HG02943 (cell line): ENCODE data around the gene COL4A6.

Experiments
- ATAC-seq: cut with Tn5 transposase; IDR thresholded peaks from one replicate; pipeline ENCODE4 v1.9.1; 2021; ENCODE audit warnings: mild to moderate bottlenecking, low read depth, moderate library complexity; ENCODE audit not compliant: unreplicated experiment

The COL4A6 gene

DNA sequence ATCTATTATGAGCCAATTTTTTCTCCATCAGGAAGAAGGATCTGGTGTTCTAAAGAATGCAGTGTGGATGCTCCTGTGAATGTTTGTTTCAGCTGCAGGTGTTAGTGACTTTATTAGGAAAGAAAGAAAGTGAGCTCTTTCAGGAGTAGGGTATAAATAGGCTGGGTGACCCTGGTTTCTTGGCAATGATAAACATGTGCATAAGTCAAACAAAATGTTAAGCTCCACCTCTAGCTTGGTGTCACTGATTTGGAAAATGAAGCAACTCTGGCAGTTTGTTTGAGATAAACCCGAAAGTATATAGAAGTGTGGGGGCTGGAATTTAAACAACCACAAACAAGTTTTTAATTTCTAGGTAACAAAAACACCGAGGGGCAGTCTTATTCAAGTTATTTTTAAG, 152.3 kb downstream of the COL4A6 start:
- ATAC-seq = no peak

DNA sequence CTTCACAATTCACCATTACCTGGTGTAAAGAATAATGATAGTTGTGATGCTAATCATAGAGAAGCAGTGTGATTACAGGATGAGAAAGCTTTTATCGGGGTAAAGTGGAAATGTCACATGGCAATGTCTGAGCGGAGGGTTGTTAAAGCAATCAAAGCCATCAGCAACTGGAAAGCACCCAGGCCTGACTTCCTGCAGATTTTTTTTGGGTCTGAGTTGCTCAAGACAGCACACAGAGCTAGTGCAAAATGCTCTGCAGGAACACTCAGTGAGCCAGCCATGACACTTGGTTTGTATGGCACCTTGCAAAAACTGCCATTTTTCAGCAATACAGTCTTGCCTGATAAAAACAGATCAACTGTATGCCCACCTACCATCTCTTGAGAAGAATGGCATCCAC, 152.9 kb downstream of the COL4A6 start:
- no peak for ATAC-seq

DNA sequence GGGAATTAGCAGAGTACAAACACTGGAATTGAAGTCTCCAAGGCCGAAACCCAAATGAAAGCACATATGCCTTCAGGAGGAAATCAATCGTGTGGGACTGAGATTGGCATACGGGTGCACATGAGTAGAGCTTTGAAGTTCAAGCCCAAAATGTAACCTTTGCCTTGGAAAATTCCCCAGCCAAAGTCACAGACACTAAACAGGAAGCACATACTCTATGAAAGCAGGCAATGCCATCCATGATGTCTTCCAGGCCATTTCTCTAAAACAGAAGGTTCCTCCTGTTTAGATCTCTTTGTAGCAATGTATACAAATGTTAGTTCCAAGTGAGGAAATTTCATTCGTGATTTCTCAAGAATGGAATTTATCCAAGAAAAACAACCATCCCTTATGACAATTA, 162.5 kb downstream of the COL4A6 start:
- no peak for ATAC-seq

DNA sequence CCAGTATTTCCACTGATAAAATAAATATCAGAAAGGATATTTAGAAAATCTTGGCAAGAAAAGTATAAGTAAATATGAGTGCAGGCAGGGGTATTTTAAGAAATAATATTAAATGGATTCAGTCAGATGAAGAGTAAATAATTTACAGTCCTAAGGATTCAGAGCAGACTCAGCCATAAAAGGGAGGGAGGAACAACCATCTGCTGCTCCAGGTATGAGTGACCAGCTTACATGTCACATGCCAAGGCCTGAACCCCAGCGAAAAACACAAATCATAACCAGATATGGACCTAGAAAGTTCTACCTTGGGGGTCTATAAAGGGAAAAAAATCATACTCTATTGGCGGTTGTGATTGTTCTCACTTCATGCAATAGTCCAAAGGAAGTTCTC, 166.8 kb downstream of the COL4A6 start:
- peak; percentile 60 for ATAC-seq

DNA sequence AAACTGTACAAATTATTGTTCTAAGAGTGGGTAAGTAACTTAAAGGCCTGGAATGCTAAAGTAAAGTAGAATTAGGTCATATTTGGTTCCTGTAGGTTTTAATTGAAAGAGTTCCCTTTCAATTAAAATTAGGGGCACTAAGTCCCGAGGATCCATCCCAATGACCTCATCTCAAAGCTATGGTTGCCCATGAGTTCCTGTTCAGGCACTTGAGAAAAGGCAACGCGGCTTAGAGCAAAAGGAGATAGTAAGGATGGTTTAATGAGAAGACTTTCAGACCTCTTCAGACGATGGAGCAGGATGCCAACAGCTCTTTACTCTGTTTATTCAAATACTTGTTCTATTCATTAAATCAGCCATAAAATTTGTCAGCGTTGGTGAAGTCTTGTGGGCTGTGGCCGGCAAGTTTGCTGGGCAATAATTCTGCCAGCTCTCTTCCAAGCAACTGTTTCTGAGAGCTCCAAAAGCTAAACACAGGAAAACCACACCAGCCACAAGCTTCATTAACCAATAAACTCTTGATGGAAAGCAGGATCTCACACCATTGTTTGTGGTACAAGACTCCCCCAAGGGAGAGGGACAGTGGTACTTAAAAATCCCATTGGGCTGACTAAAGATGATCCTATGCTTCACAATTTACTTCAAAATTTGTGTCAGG, 167.4 kb downstream of the COL4A6 start:
- ATAC-seq = peak; percentile 42

DNA sequence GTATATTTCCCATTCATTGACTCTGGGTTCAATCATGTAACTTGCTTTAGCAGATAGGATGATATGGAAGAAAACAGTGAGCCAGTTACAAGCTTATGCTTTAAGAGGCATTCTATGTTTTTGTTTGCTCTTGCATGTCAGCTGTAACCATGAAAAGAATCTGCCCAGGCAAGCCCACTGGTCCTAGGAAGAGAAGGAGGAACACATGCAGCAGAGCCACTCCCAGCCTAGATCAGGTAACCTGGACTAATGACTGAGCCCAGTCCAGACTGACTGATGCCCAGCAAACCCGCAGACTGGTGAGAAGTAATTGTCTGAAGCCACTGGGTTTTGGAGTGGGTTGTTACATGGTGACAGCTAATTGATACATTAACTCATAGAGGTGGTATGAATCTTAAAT, 167.9 kb downstream of the COL4A6 start:
- ATAC-seq = no peak

- no peak for ATAC-seq
Measured at GRCh38 chrX:108268434-108269080, 169.7 kb downstream of the COL4A6 start.

DNA sequence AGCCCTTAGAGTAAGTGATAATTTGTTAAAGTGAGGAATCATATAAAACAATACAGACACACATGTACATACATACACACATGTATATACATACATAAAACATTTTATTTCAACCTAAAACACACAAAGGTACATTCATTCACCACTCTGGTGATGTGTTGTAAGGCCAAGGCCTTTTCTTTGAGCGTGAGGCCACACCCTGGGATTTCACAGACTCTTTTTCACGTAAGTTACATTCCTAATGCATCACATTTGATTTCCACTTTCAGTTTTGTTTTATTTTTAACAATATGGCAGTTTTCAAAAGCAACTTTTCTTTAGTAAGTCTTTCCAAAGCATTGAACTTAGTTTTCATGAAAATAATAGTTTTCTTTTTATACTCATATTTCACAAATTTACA, 170.7 kb downstream of the COL4A6 start:
- no peak for ATAC-seq

GRCh38 chrX:108264376-108264775, 173.8 kb downstream of the COL4A6 start:
- ATAC-seq = no peak

GRCh38 chrX:108261549-108262203, 176.5 kb downstream of the COL4A6 start:
- ATAC-seq = no peak

- ATAC-seq = no peak
Measured at GRCh38 chrX:108257556-108257955, 180.7 kb downstream of the COL4A6 start.

DNA sequence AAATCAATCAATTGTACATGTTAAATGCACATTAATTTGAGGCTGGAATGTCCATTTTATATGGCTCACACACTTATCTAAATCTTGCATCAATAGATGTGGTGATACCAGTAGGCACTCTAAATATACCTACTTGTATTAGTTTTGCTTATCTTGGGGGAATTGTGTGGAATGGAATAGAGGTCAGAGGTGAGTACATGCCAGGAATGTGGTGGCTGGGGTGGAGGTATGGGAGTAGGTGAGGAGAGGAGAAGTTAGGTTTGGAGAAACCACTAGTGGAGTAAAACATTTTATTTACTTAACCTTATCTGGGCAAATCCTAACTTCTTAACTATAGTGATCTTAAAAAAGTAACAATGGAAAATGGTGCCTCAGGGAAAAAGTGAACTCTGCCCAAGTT, 183.6 kb downstream of the COL4A6 start:
- no peak for ATAC-seq

DNA sequence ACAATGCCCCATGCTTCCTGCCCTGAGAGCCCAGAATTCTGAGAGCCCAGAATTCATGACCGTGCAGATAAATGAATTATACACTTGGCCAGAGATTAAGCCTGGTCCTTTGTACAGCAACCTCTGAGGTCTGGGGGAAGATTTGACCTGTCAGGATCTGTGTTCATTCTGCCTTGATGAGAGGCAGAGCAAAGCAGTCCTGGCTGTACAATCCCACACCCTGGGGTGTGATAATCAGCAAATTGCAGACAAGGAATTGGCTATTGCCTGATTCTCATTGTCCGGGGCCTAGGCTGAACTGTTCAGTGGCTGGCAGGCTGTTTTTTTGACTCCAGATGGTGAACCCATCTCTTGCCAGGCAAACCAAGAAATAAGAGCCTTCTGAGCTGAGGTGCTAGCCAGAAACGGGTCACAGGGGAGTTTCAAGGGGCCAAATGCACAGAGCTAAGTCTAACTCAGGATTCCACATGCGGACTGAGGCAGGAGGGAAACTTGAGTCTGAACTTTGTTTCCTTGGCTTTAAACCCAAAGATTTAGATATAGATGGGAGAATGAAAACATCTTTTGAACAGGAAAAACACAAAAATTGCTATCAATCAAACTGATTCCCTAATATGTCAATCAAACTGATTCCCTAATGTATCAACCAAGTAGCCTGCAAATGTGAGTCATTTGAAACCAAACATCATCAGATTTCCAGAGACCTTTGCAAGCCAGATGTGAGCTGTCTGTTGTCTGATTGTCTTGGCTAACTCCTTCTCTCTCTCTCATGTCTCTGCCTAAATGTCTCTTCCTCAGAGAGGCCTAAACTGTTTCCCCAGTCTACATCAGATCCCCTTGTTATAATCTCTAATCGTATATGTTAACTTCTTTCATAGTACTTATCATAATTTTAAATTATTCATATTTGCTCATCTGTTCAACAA, 187.3 kb downstream of the COL4A6 start:
- ATAC-seq = no peak

GRCh38 chrX:108246304-108246954, 191.8 kb downstream of the COL4A6 start:
- no peak for ATAC-seq

DNA sequence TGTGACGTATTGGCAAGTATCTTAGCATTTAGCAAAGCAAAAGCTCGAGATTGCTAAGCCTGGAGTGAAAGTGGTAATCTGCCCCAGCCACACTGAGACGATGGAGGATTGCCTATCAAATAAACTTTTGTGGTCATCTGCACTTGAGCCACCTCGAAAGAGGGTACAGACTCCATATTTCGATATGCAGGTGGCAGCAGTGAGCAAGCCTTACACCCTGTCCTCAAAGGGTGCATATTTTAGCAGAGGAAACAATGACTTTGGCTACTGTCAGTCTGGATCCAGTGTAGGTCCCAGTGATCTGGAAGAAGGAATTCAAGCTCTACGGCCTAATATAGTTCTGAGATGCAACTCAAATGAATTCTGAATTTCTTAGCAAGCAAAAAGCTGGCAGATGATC, 192.8 kb downstream of the COL4A6 start:
- no peak for ATAC-seq

GRCh38 chrX:108235986-108236385, 202.2 kb downstream of the COL4A6 start:
- ATAC-seq = no peak

- ATAC-seq = no peak
Measured at GRCh38 chrX:108230574-108230973, 207.6 kb downstream of the COL4A6 start.

GRCh38 chrX:108224727-108225621, 213.2 kb downstream of the COL4A6 start:
- ATAC-seq = peak; percentile 79

GRCh38 chrX:108224218-108224617, 214.0 kb downstream of the COL4A6 start:
- ATAC-seq = no peak
